ENCODE measurements around the gene FGF16. TPM values are rescaled to one million over a fixed set of nuclear protein-coding genes. Genes with fewer than 3 reads are reported as not detected.
"Not testable (repeated sequence)": the region's sequence is repeated elsewhere in the genome, so short reads cannot be mapped to it uniquely, and the experiment has no call there.

FGF16 gene
- total RNA-seq (2014; rRNA removed; shearing (Covaris generic)): not detected in 2 replicates

DNA sequence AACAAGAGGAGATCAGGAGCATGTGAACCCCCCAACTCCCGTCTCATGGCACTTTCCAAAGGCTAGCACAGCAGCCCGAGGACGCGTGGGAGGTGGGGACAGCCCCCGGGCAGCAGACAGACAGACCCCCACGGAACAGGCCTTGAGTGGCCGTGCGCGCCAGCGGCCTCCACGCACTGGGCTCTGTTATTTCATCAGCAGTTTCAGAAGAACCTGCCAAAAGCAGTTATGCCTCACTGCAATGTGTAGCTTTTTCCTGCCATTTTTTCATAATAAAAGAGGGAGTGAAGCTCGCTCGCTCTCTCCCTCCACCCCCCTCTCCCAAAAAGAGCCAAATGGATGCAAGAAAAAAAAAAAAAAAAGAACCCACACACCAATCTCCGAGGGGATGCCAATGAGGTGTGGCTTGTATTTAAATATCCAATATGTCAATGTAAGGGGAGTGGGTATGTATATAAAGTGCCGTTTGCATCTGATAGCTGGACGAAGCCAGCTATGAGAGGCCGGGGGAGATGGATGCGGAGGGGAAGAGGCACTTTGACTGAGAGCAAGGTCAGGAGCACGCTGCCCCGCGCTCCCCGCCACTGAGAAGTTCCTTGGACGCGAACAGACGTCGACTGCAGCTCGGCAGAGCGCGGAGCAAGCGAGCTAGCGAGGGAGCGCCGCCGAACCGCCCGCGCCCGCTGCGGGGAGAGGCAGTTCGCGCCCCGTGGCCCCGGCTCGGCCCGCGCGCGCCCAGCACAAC, at the start of gene FGF16:
TSS of gene FGF16 (plus strand) at position 482 of the 745 bp plus-strand sequence. CDS start 286 bp downstream, outside the sequence.
- no peak within 1 kb of the TSS for H3K27ac ChIP-seq
- H3K9me3 ChIP-seq (replicated peaks): no peaks in the 10 kb centered on the region
- no peaks in the 10 kb centered on the region for H3K27me3 ChIP-seq
- no peak for DNase-seq
- H3K36me3 ChIP-seq: no peaks in the 10 kb centered on the region
- H3K4me3 ChIP-seq: no peak within 1 kb of the TSS
- peaks cover 12% of the 10 kb centered on the region for H3K4me1 ChIP-seq

GRCh38 chrX:77398330-77398954, 48.7 kb upstream of the FGF16 start:
- Histone ChIP-seq H3K4me3 (no peak overlapping the region), H3K36me3 (no peaks in the 10 kb centered on the region), H3K4me1 (no peaks in the 10 kb centered on the region), H3K27ac (no peak overlapping the region), H3K27me3 (no peaks in the 10 kb centered on the region), H3K9me3 (replicated peaks) (no peaks in the 10 kb centered on the region)
- no peak for DNase-seq

- Histone ChIP-seq H3K27ac (no peak overlapping the region), H3K9me3 (replicated peaks) (no peaks in the 10 kb centered on the region), H3K36me3 (no peaks in the 10 kb centered on the region), H3K4me1 (no peaks in the 10 kb centered on the region), H3K4me3 (no peak overlapping the region), H3K27me3 (no peaks in the 10 kb centered on the region)
- DNase-seq: no peak
Measured at GRCh38 chrX:77404419-77404818, 42.8 kb upstream of the FGF16 start.

- H3K27me3 ChIP-seq; H3K4me3 ChIP-seq; H3K27ac ChIP-seq; H3K9me3 ChIP-seq (replicated peaks); DNase-seq; H3K4me1 ChIP-seq; H3K36me3 ChIP-seq: not testable (repeated sequence)
Measured at GRCh38 chrX:77407821-77408220, 39.4 kb upstream of the FGF16 start.

- no peak for DNase-seq
- no peaks in the 10 kb centered on the region for H3K36me3 ChIP-seq
- no peaks in the 10 kb centered on the region for H3K27me3 ChIP-seq
- H3K9me3 ChIP-seq (replicated peaks): no peaks in the 10 kb centered on the region
- no peak overlapping the region for H3K4me3 ChIP-seq
- H3K27ac ChIP-seq: no peak overlapping the region
- no peaks in the 10 kb centered on the region for H3K4me1 ChIP-seq
Measured at GRCh38 chrX:77412631-77413030, 34.6 kb upstream of the FGF16 start.

GRCh38 chrX:77415161-77415560, 32.0 kb upstream of the FGF16 start:
- no peak for DNase-seq
- Histone ChIP-seq H3K36me3 (no peaks in the 10 kb centered on the region), H3K4me3 (no peak overlapping the region), H3K27me3 (no peaks in the 10 kb centered on the region), H3K4me1 (no peaks in the 10 kb centered on the region), H3K9me3 (replicated peaks) (no peaks in the 10 kb centered on the region), H3K27ac (no peak overlapping the region)

DNA sequence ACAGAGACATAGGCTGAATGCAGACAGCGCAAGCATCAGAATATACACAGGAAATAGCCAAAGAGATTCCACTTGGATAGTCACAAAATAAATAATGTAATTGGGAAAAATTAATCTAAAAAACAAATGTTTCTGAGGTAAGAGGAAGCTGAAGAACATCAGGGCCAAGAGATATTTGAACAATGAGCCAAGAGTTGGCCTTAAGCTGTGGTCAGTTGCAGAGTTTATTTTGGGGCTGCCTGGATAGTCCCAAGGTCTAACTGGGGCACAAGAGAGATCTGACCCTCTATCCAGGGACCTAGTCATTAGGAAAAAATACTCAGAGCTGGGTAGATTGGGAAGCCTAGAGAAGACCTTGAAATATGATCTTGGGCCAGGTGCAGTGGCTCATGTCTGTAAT, 31.3 kb upstream of the FGF16 start:
- no peak overlapping the region for H3K4me3 ChIP-seq
- H3K4me1 ChIP-seq: no peaks in the 10 kb centered on the region
- H3K27ac ChIP-seq: no peak overlapping the region
- no peaks in the 10 kb centered on the region for H3K36me3 ChIP-seq
- no peak for DNase-seq
- no peaks in the 10 kb centered on the region for H3K9me3 ChIP-seq (replicated peaks)
- H3K27me3 ChIP-seq: no peaks in the 10 kb centered on the region

DNA sequence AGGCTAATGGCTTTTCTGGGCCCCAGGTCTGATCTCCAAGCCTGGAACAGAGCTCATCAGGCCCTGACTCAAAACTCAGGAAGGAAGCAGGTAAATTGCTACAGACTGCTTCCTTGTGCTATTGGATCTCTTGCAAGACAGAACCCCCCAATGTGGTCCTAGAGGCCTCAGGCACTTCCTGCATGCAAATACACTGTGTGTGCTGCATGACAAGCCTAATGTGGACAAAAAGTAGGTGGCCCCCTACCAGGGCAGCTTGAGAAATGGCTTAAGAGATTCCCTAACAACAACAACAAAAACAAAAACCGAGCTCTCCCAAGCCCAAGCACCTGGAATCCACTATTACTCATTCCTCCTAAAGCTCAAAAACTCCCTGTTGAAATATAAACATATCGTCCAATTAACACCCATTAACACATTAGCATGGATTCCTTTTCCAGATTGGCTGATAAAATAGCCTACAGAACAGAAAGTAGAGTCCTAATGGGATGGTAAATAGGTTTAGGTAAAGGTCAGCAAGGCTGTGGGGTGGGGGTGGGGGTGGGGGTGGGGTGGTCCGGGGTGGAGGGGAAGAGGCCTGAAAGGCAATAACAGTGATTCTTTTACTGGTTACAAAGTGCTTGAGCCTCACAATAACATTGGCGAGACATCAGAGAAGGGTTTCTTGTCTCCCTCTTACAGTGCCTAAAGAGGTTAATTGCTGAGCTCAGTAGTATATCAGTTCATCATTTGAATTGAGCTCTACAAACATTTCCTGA, 24.1 kb upstream of the FGF16 start:
- H3K4me1 ChIP-seq: no peaks in the 10 kb centered on the region
- no peak overlapping the region for H3K4me3 ChIP-seq
- DNase-seq: no peak
- H3K36me3 ChIP-seq: no peaks in the 10 kb centered on the region
- H3K27ac ChIP-seq: no peak overlapping the region
- H3K27me3 ChIP-seq: no peaks in the 10 kb centered on the region
- H3K9me3 ChIP-seq (replicated peaks): no peaks in the 10 kb centered on the region

DNA sequence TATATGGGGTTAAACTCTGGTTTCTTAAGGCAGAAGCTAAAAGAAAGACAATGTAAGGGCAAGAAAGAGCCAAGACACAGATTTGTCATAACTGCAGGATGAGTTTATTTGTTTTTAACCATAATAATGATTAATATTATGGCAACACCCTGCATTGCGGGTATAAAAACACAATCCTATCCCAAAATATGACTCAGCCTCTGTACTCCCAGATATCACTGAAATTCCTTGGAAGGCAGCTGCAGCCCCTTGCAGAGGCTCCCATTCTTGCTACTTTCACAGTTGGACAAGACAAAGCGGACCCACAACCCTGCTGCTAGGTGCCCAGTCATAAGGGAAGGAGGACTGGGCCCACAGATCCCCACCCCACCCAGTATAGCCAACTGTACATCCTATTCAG, 20.4 kb upstream of the FGF16 start:
- Histone ChIP-seq H3K27ac (no peak overlapping the region), H3K9me3 (replicated peaks) (no peaks in the 10 kb centered on the region), H3K36me3 (no peaks in the 10 kb centered on the region), H3K27me3 (no peaks in the 10 kb centered on the region), H3K4me3 (no peak overlapping the region), H3K4me1 (0 out of 2 replicates have a peak, but pooled peaks cover 3% of the 10 kb centered on the region)
- no peak for DNase-seq

DNA sequence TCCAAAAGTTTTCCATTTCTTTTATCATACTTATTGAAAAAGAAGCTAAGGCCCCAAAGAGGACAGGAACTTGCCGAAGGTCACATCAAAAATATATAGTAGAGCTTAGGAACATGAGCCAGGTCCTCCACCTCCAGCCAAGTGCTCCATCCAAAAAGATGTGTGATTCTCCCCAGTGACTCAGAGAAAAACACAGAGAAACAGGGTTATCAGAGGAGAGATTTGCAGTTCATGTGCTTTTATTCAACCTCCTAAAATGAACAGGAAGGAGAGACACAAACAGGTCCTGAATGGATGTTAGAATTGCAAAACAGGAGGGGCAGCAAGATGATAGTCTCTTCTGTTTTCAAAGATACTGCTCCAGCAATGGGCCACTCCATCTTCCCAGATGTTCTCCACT, 19.6 kb upstream of the FGF16 start:
- H3K9me3 ChIP-seq (replicated peaks): no peaks in the 10 kb centered on the region
- H3K27me3 ChIP-seq: no peaks in the 10 kb centered on the region
- H3K36me3 ChIP-seq: no peaks in the 10 kb centered on the region
- no peak for DNase-seq
- no peak overlapping the region for H3K4me3 ChIP-seq
- 0 out of 2 replicates have a peak, but pooled peaks cover 3% of the 10 kb centered on the region for H3K4me1 ChIP-seq
- no peak overlapping the region for H3K27ac ChIP-seq

- DNase-seq: no peak
- H3K4me1 ChIP-seq: 0 out of 2 replicates have a peak, but pooled peaks cover 3% of the 10 kb centered on the region
- H3K27me3 ChIP-seq: no peaks in the 10 kb centered on the region
- H3K4me3 ChIP-seq: no peak overlapping the region
- no peaks in the 10 kb centered on the region for H3K9me3 ChIP-seq (replicated peaks)
- H3K27ac ChIP-seq: no peak overlapping the region
- H3K36me3 ChIP-seq: no peaks in the 10 kb centered on the region
Measured at GRCh38 chrX:77428551-77428950, 18.6 kb upstream of the FGF16 start.

- H3K36me3 ChIP-seq: no peaks in the 10 kb centered on the region
- peak; percentile 45 to 66 for DNase-seq
- 0 out of 2 replicates have a peak, but pooled peaks cover 3% of the 10 kb centered on the region for H3K4me1 ChIP-seq
- no peak overlapping the region for H3K4me3 ChIP-seq
- no peaks in the 10 kb centered on the region for H3K27me3 ChIP-seq
- no peak overlapping the region for H3K27ac ChIP-seq
- no peaks in the 10 kb centered on the region for H3K9me3 ChIP-seq (replicated peaks)
Measured at GRCh38 chrX:77431227-77431626, 16.0 kb upstream of the FGF16 start.

DNA sequence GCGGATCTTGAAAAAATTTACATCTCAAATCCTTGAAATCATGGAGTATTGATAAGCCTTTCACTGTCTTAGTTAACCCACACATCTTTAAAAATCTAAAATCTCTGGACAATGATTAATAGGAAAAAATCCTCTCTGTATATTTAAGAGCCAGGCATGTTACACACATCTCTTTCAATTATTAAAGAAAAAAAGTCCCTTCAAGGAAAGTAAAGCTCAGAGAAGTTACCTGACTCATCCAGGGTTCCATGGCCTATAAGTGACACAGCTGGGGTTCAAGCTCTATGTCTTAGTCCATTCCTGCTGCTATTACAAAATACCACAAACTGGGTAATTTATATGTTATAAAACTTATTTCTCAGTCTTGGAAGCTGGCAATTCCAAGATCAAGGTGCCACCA, 14.2 kb upstream of the FGF16 start:
- DNase-seq: no peak
- Histone ChIP-seq H3K4me1 (0 out of 2 replicates have a peak, but pooled peaks cover 3% of the 10 kb centered on the region), H3K36me3 (no peaks in the 10 kb centered on the region), H3K27ac (no peak overlapping the region), H3K27me3 (no peaks in the 10 kb centered on the region), H3K4me3 (no peak overlapping the region), H3K9me3 (replicated peaks) (no peaks in the 10 kb centered on the region)

DNA sequence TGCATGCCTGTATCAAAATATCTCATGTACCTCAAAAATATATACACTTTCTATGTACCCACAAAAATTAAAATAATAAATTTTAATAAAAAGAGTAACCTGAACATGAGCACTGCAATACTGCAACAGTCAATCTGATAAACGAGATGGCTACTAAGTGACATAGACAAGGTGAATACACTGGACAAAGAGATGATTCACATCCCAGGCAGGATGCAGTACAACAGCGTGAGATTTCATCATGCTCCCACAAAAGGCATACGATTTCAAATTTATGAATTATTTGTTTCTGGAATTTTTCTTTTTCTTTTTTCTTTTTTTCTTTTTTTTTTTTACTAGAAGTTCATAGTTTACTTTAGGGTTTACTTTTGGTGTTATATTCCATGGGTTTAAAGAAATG, 12.2 kb upstream of the FGF16 start:
- no peak overlapping the region for H3K4me3 ChIP-seq
- H3K9me3 ChIP-seq (replicated peaks): no peaks in the 10 kb centered on the region
- no peak overlapping the region for H3K27ac ChIP-seq
- no peaks in the 10 kb centered on the region for H3K27me3 ChIP-seq
- H3K36me3 ChIP-seq: no peaks in the 10 kb centered on the region
- H3K4me1 ChIP-seq: 0 out of 2 replicates have a peak, but pooled peaks cover 3% of the 10 kb centered on the region
- no peak for DNase-seq

DNA sequence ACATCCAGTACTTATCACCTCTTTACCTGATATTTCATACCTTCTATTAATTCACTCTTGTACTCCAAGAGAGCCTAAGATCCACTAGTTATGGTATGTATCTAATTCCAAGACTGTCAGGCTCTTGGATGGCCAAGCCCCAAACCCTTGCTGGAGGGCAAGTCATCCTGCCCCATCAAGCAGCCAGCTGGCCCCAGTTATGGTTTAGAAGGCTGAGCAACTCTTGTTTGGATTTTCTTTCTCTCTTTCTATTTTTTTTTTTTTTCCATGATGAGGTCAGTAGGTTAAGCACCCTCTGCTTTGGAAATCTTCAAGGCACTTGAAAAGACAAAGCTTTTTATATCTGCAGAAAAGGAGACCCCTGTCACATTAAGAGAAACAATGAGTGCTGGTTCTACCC, 10.9 kb upstream of the FGF16 start:
- Histone ChIP-seq H3K27me3 (no peaks in the 10 kb centered on the region), H3K9me3 (replicated peaks) (no peaks in the 10 kb centered on the region), H3K4me1 (no peaks in the 10 kb centered on the region), H3K36me3 (no peaks in the 10 kb centered on the region), H3K4me3 (no peak overlapping the region), H3K27ac (no peak overlapping the region)
- peak in 1 of 2 experiments; percentile 1 for DNase-seq

Measured in SJCRH30 (cell line).